HUES48 (cell line): ENCODE measurements around the gene MED1.

ENCODE experiments used
- H3K27ac ChIP-seq: one replicate; pipeline ENCODE4 v1.7.0; 2013; ENCODE audit warnings: low read depth, low read length, inconsistent platforms
- H3K27me3 ChIP-seq: 2 replicates; pipeline ENCODE4 v1.6.1; 2013; ENCODE audit warnings: mild to moderate bottlenecking, low read length; ENCODE audit not compliant: control insufficient read depth, insufficient read depth
- H3K36me3 ChIP-seq: 2 replicates; pipeline ENCODE4 v1.6.1; 2013; ENCODE audit warnings: low read length; ENCODE audit not compliant: control insufficient read depth, insufficient read depth
- H3K4me1 ChIP-seq: 2 replicates; pipeline ENCODE4 v1.6.1; 2013; ENCODE audit warnings: mild to moderate bottlenecking, low read length; ENCODE audit not compliant: control insufficient read depth, insufficient read depth
- H3K4me3 ChIP-seq: 2 replicates; pipeline ENCODE4 v1.5.1; 2013; ENCODE audit warnings: mild to moderate bottlenecking, low read depth, low read length
- H3K9ac ChIP-seq: 2 replicates; pipeline ENCODE4 v1.6.1; 2013; ENCODE audit warnings: mild to moderate bottlenecking, low read depth, low read length, moderate library complexity
- H3K9me3 ChIP-seq: 2 replicates; pipeline ENCODE4 v1.6.1; 2013; ENCODE audit warnings: low read length; ENCODE audit not compliant: control insufficient read depth, insufficient read depth

MED1 gene

GRCh38 chr17:39416141-39416540, 34.9 kb downstream of the MED1 start:
- H3K4me1 ChIP-seq, result no peaks in the 10 kb centered on the region
- no peaks in the 10 kb centered on the region for H3K9me3 ChIP-seq
- H3K27me3 ChIP-seq, result no peaks in the 10 kb centered on the region
- no peak overlapping the region for H3K4me3 ChIP-seq
- H3K36me3 ChIP-seq, result peaks cover 83% of the 10 kb centered on the region
- no peak overlapping the region for H3K9ac ChIP-seq
- no peak overlapping the region for H3K27ac ChIP-seq

- Histone ChIP-seq H3K4me3 (no peak overlapping the region), H3K9ac (no peak overlapping the region), H3K27ac (no peak overlapping the region), H3K9me3 (no peaks in the 10 kb centered on the region), H3K36me3 (peaks cover 90% of the 10 kb centered on the region), H3K4me1 (no peaks in the 10 kb centered on the region), H3K27me3 (no peaks in the 10 kb centered on the region)
Observed at GRCh38 chr17:39410279-39410678, 40.8 kb downstream of the MED1 start.

GRCh38 chr17:39408360-39408759, 42.7 kb downstream of the MED1 start:
- Histone ChIP-seq H3K36me3 (peaks cover 79% of the 10 kb centered on the region), H3K9me3 (no peaks in the 10 kb centered on the region), H3K27ac (no peak overlapping the region), H3K4me1 (no peaks in the 10 kb centered on the region), H3K9ac (no peak overlapping the region), H3K4me3 (no peak overlapping the region), H3K27me3 (no peaks in the 10 kb centered on the region)

GRCh38 chr17:39406951-39407350, 44.1 kb downstream of the MED1 start:
- Histone ChIP-seq H3K27me3 (no peaks in the 10 kb centered on the region), H3K9me3 (no peaks in the 10 kb centered on the region), H3K4me1 (no peaks in the 10 kb centered on the region; the same call in 1 of the 2 replicates), H3K4me3 (no peak overlapping the region), H3K27ac (peak overlapping the region; percentile 70), H3K9ac (no peak overlapping the region), H3K36me3 (peaks cover 70% of the 10 kb centered on the region)

GRCh38 chr17:39405436-39405835, 45.6 kb downstream of the MED1 start:
- H3K9ac ChIP-seq, result no peak overlapping the region
- no peaks in the 10 kb centered on the region; the same call in 1 of the 2 replicates for H3K4me1 ChIP-seq
- no peak overlapping the region for H3K27ac ChIP-seq
- H3K4me3 ChIP-seq, result no peak overlapping the region
- peaks cover 56% of the 10 kb centered on the region for H3K36me3 ChIP-seq
- no peaks in the 10 kb centered on the region for H3K9me3 ChIP-seq
- H3K27me3 ChIP-seq, result no peaks in the 10 kb centered on the region

- Histone ChIP-seq H3K4me1 (peaks cover 3% of the 10 kb centered on the region; the same call in 1 of the 2 replicates), H3K27ac (no peak overlapping the region), H3K9ac (no peak overlapping the region), H3K27me3 (no peaks in the 10 kb centered on the region), H3K36me3 (peaks cover 50% of the 10 kb centered on the region), H3K9me3 (no peaks in the 10 kb centered on the region), H3K4me3 (no peak overlapping the region)
Observed at GRCh38 chr17:39404542-39405378, 46.3 kb downstream of the MED1 start.

- H3K4me1 ChIP-seq, result peaks cover 3% of the 10 kb centered on the region; the same call in 1 of the 2 replicates
- H3K27me3 ChIP-seq, result no peaks in the 10 kb centered on the region
- H3K9me3 ChIP-seq, result no peaks in the 10 kb centered on the region
- H3K27ac ChIP-seq, result no peak overlapping the region
- H3K36me3 ChIP-seq, result peaks cover 32% of the 10 kb centered on the region
- H3K9ac ChIP-seq, result no peak overlapping the region
- peak overlapping the region; percentile 25; the same call in 1 of the 2 replicates for H3K4me3 ChIP-seq
Observed at GRCh38 chr17:39402890-39403605, 48.0 kb downstream of the MED1 start.

- H3K9ac ChIP-seq, result peak overlapping the region; percentile 85; the same call in 1 of the 2 replicates
- peaks cover 3% of the 10 kb centered on the region; the same call in 1 of the 2 replicates for H3K4me1 ChIP-seq
- H3K27ac ChIP-seq, result peak overlapping the region; percentile 94
- H3K36me3 ChIP-seq, result peaks cover 26% of the 10 kb centered on the region
- H3K9me3 ChIP-seq, result no peaks in the 10 kb centered on the region
- no peaks in the 10 kb centered on the region for H3K27me3 ChIP-seq
- H3K4me3 ChIP-seq, result peak overlapping the region; percentile 98
Observed at GRCh38 chr17:39402244-39402889, 48.7 kb downstream of the MED1 start.

- Histone ChIP-seq H3K36me3 (peaks cover 19% of the 10 kb centered on the region), H3K4me1 (peaks cover 3% of the 10 kb centered on the region; the same call in 1 of the 2 replicates), H3K4me3 (peak within 1 kb of the TSS; percentile 98), H3K9me3 (no peaks in the 10 kb centered on the region), H3K27me3 (no peaks in the 10 kb centered on the region), H3K9ac (peak within 1 kb of the TSS; percentile 85), H3K27ac (peak within 1 kb of the TSS; percentile 94)
Observed at GRCh38 chr17:39401412-39402243, 49.4 kb downstream of the MED1 start, which contains the start of gene FBXL20. Gene FBXL20 (minus strand): TSS chr17:39401626. CDS start chr17:39401402, 224 bp downstream.
